H54 (cell line): ENCODE results near the gene BAK1.

ENCODE experiments used
- DNase-seq: peaks from one replicate; pipeline ENCODE4 v3.0.0; 2011; ENCODE audit warnings: low spot score, mixed read lengths; ENCODE audit not compliant: insufficient read length
- FAIRE-seq: peaks from 3 replicates; lab custom pipeline; 2011; peaks lifted over from hg19 to GRCh38; lab: Jason Lieb, UNC
- POLR2A ChIP-seq: IDR thresholded peaks from 2 replicates; pipeline ENCODE4 v1.6.1; 2011; ENCODE audit warnings: low read depth, mild to moderate bottlenecking, low read length

The BAK1 gene

DNA sequence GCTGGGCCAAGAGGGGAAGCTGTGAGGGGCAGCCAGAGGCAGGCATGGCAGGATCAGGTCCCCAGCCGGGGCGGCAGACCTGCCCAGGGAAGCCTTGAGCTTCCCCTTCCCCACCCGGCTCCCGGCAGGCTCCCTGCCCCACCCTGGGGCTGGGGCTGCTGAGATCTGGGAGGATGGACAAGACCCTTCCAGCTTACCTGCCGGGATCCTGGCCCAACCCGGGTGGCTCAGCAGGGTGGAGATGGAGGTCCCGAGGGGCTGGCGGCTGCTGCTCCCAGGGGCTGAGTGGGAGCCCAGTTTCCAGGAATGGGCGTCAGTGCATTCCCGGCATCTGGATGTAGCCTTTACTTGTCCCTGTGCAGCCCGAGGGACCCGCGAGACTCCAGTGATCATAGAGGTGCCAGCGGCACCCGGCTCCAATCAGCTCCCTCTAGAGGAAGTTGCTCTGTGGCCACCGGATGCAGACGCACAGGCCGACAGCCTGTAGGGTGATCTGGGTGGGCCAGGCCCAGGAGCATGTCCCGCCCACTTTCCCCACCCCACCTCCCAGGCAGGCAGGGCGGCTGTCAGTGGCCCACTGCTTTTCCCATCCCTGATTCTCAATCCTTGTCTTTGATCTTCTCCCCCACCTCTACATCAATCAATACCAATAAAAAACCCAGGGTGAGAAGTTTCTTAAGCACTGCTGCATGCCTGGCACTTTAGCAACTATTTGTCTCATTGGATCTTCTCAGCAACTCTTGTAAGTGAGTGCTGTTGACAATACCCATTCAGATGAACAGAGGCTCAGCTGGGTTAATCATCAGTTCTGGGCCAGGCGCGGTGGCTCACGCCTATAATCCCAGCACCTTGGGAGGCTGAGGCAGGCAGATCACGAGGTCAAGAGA, at the start of gene BAK1:
TSS of gene BAK1 (minus strand) at position 449 of the 887 bp plus-strand sequence. CDS start 2,672 bp downstream, outside the sequence.
- peak; percentile 58; the same call in 1 of the 2 replicates for TF ChIP-seq POLR2A
- DNase-seq (peak; percentile 91), FAIRE-seq (peak; percentile 79)

DNA sequence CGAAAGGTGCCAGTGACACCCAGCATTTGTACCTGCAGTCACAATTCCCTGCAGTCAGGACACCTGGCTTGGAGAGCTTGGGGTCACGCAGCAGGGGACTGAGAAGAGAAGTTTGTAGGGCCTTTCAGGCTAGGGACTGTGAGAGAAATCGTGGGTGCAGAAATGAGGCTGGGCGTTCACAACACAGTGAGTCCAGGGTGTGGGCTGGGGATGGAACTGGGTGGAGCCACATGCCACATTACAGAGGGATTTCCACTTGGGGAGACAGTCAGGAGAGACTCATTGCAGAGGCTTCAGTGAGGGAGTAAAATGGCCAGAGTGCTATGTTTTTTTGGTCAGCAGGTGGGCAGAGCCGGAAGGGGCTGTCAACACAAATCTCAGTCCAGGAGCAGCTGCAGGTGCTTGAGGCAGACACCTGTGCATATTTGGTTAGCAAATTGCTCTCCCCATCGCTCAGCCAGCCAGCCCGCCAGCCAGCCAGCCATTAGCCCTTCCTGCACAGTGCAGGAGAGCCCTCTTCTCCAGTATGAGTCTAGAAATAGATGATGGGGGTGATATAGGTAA, 48.4 kb upstream of the BAK1 start:
- DNase-seq (no peak), FAIRE-seq (no peak)
- no peak for TF ChIP-seq POLR2A

DNA sequence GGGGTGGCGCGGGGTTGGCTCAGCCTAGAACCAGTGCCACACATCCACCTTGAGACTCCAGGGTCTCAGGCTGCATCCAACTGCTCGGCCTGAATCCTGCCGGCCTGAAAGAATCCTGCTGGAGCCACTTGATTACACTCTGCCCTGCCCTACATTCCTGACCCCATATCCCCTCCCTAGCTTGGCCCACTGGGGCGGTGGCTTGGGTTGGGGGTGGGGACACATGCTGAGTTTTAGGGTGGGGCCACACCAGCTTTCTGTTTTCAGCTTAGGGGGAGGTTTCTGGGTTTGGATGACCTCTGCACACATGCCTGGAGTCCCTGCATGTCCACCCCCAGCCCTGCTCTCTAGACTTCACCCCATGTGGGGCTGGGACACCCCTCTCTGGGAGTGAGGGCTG, 47.8 kb upstream of the BAK1 start:
- FAIRE-seq (no peak), DNase-seq (no peak)
- no peak for TF ChIP-seq POLR2A

DNA sequence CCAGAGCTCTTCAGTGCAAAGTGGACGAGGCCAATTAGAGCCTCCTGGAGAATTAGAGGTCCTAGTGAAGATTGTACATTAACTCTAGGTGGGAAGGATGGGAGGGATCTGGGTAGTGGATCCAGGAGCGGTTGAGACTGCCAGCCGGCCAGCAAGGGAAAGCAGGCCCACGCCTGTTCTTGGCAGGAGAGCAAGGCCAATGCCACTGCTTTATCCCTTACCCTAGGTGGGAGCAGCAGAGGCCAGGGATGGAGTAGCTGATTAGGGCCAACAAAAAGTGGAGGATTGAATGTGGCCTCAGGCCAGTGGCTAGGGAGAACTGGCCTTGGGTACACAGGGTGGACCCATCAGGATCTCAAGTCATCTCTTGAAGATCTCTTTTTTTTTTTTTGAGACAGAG, 44.8 kb upstream of the BAK1 start:
- no peak for FAIRE-seq
- DNase-seq, result no peak
- no peak for TF ChIP-seq POLR2A

DNA sequence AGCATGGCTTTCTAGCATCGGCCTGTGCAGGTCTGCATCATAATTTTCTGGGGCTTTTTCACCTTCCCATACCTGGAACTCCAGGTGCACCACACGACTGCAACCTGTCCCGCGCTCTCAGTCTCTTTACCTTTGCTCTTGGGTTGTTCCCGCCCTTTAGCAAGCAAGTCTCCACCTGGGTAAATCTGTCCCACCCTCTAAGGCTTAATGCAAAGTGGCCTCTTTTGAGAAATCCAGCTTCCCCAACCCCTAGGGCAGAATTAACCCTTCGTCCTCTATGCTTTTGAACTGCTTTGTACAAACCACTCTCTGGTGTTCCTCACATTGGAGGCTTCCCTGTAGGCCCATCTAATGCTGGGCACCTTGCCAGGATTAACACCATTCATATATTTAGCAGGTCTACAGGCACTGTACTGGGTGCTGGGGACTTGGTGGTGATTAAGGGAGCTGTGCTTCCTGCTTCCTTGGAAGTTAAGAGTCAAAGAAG, 43.9 kb upstream of the BAK1 start:
- DNase-seq (no peak), FAIRE-seq (no peak)
- TF ChIP-seq POLR2A, result no peak

DNA sequence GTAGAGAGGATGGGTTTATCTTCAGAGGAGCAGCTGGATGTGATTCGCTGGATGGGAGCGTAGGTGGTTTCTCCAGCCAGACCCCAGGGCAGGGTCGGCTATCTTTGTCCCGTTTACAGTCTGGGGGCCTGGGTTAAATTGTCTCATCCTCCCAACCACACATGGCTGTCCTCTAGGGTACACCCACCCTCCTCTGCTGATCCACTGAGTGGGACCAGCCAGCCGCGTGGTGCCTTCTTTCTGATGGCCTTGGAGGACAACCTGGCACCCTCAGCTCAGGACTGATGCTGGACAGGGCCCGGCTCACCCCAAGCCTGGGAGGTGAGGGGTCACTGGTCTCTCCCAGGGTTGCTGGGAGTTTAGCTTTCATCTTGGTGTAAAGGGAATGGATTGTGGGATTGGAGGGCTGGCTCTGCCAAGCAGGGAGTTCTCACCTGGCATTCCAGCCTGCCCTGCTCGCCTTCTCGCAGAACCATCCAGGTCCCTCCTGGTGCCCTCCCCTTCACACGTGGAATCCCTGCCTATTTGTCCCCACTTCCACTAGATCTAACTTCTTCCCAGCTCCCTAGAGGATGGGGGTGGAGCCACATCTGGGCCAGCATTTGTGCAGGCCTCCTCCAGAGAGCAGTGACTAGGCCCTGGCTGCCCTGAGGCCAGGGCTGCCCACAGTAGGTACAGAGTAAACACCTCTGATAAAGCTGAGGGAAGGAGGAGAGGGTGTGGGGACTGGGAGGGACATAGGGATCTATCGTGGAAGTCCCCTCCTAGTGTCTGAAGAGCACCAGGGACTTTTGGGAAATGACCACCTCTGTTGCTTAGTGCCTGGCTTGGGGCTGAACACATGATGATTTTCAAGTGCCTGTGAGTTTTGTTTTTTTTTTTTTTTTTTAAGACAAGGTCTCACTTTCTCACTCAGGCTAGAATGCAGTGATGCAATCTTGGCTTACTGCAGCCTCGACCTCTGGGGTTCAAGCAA, 42.7 kb upstream of the BAK1 start:
- no peak for DNase-seq
- FAIRE-seq, result no peak

DNA sequence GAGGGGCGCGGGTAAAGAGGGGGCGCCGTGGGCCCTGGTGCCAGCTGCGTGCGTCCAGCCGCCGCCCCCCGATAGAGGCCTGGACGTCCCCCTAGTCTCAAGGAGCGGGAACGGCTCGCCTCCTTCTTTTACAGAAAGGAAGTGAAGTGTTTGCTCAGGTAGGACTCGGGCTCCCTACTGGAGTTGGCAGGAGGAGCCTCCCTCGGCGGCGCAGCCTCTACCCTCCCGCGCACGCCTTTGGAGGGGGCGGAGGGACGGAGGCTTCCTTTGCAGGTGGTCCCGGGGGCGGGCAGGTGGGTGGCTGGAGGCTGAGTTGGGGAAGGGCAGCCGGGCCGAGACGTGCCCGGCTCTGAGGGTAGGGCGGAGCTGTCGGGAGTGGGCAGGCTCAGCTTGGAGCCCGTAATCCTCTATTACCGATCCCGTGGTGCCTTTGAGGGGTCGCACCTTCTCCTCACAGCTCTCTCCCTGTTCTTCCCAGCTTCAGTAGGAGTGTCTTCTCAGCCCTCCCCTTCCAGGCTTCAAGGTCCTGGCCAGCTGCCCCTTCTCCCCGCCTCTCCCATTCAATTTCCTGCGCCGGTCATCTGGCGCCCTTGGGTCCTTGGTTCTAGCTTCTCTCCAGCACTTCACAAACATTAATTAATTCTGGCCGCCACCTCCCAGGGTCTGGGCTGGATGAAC, 41.8 kb upstream of the BAK1 start:
- 0 out of 2 replicates have a peak, but pooled peaks have one; percentile 23 for TF ChIP-seq POLR2A
- no peak for FAIRE-seq

More for the DNA sequence above, 42.7 kb upstream of the BAK1 start:
- TF ChIP-seq POLR2A, result no peak

GRCh38 chr6:33620856-33621710, 41.0 kb upstream of the BAK1 start, which contains the start of gene ITPR3:
Gene ITPR3, plus strand, starts transcription at chr6:33621322. Its CDS starts 281 bp downstream, at chr6:33621603.
- TF ChIP-seq POLR2A, result 0 out of 2 replicates have a peak, but pooled peaks have one; percentile 31
- FAIRE-seq, result no peak
- peak; percentile 88 for DNase-seq

More for the DNA sequence above, 41.8 kb upstream of the BAK1 start:
- no peak for DNase-seq

GRCh38 chr6:33620158-33620855, 40.2 kb upstream of the BAK1 start:
- no peak for TF ChIP-seq POLR2A
- FAIRE-seq (no peak), DNase-seq (no peak)

DNA sequence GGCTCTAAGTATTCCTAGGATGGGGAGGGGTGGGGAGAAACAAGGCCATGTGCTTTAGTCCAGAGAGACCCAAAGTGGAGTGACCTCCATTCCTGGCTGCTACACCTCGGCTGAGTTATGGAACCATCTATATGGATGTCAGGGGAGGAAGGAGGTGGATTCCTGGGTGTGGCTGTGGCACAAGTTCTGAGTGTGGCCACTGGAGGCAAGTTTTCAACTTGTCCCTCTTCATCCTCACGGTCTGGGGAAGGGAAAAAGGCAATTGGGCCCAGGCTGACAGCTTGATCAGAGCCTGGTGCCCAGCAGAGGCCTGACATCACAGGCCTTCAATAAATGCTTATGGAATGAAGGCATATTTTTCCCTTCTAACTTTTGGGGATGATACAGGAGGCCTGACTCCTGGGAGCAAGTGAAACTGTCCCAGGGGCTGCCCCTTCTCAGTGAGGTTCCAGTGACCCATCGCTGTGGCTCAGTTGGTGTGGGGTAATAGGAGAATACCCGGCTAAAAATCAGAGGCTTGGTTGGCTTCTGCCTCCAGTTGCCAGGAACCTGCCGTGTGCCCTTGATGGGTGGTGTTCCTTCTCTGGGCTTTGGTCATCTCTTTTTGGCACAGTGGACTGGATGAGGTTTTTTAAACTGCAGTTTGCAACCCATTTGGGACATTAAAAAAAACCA, 39.2 kb upstream of the BAK1 start:
- DNase-seq (no peak), FAIRE-seq (no peak)
- TF ChIP-seq POLR2A, result no peak

- DNase-seq, result no peak
These were observed 36.8 kb upstream of the BAK1 start for GRCh38 chr6:33616913-33617312.

More at GRCh38 chr6:33616913-33617312, 36.8 kb upstream of the BAK1 start:
- no peak for FAIRE-seq
- no peak for TF ChIP-seq POLR2A
